SK-N-SH treated with all-trans-retinoic acid at 6 μM for 48 hours (cell line): Measurements from ENCODE around the gene ARVCF.

Source experiments
- OSR1 ChIP-seq: fragments of 250-450 bp; sonication (Bioruptor Pico); IDR thresholded peaks from 2 replicates; pipeline ENCODE4 v1.8.0; 2022; ENCODE audit warnings: moderate library complexity, mild to moderate bottlenecking, inconsistent platforms
- PPARA ChIP-seq: fragments of 250-450 bp; sonication (Bioruptor Pico); IDR thresholded peaks from 2 replicates; pipeline ENCODE4 v1.5.0; 2020; ENCODE audit warnings: mild to moderate bottlenecking, borderline replicate concordance
- RARB ChIP-seq: fragments of 250-450 bp; sonication (Bioruptor Pico); IDR thresholded peaks from 2 replicates; pipeline ENCODE4 v1.8.0; 2021; ENCODE audit warnings: mild to moderate bottlenecking, moderate library complexity
- ZC3H10 ChIP-seq: fragments of 250-450 bp; sonication (Bioruptor Pico); IDR thresholded peaks from 2 replicates; pipeline ENCODE4 v1.5.1; 2021; ENCODE audit warnings: mild to moderate bottlenecking, moderate library complexity
- ZFP30 ChIP-seq: fragments of 450-650 bp; formaldehyde crosslinking; IDR thresholded peaks from 2 replicates; pipeline ENCODE4 v1.5.0; 2022; ENCODE audit warnings: mild to moderate bottlenecking, moderate library complexity
- ZNF8 ChIP-seq: fragments of 450-650 bp; formaldehyde crosslinking; IDR thresholded peaks from 2 replicates; pipeline ENCODE4 v1.5.0; 2020; ENCODE audit warnings: mild to moderate bottlenecking, moderate library complexity
- TF ChIP-seq, protein P1 (sequence below): fragments of 250-450 bp; sonication (Bioruptor Pico); IDR thresholded peaks from 2 replicates; pipeline ENCODE4 v1.8.0; 2020; ENCODE audit warnings: mild to moderate bottlenecking, moderate library complexity, borderline replicate concordance
- TF ChIP-seq, protein P2 (sequence below): fragments of 250-450 bp; sonication (Bioruptor Pico); IDR thresholded peaks from 2 replicates; pipeline ENCODE4 v1.5.1; 2021; ENCODE audit warnings: mild to moderate bottlenecking, moderate library complexity
- TF ChIP-seq, protein P3 (sequence below): fragments of 250-450 bp; sonication (Bioruptor Pico); IDR thresholded peaks from 2 replicates; pipeline ENCODE4 v1.5.0; 2020; ENCODE audit warnings: mild to moderate bottlenecking, moderate library complexity

DNA sequence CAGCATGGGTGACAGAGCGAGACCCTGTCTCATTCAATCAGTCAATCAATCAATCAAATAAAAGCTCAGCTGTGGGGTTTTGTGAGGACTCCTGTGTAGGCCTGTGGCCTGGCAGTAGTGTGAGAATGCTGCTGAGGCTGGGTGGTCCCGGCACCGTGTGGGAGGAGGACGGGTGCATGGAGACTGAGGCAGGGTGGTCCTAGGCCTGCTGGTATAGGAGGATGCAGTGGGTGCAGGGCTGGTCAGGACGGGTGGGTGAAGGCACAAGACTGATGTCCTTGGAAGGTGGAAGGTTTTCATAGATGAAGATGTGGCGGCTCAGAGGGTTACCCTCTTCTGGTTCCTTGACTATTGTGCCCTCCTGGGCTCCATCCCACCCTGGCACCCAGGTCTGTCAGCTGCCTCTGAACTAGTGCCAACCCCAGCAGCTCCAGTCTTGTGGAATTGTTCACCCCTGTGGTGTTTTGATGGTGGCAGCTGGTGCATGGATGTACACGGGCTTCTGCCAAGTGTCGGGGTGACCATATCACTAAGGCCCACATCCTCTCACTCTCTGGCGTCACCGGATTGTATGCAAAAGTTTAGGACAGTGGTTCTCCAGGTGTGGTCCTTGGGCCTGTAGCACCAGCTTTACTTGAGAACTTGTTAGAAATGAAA lies 28.0 kb upstream of the ARVCF start:
- TF ChIP-seq OSR1 = no peak
- TF ChIP-seq, protein P1, sequence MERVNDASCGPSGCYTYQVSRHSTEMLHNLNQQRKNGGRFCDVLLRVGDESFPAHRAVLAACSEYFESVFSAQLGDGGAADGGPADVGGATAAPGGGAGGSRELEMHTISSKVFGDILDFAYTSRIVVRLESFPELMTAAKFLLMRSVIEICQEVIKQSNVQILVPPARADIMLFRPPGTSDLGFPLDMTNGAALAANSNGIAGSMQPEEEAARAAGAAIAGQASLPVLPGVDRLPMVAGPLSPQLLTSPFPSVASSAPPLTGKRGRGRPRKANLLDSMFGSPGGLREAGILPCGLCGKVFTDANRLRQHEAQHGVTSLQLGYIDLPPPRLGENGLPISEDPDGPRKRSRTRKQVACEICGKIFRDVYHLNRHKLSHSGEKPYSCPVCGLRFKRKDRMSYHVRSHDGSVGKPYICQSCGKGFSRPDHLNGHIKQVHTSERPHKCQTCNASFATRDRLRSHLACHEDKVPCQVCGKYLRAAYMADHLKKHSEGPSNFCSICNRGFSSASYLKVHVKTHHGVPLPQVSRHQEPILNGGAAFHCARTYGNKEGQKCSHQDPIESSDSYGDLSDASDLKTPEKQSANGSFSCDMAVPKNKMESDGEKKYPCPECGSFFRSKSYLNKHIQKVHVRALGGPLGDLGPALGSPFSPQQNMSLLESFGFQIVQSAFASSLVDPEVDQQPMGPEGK (CRISPR knock-in tag) = no peak
- TF ChIP-seq ZNF8 (CRISPR knock-in tag) = no peak
- TF ChIP-seq PPARA (CRISPR knock-in tag) = no peak
- TF ChIP-seq, protein P2, sequence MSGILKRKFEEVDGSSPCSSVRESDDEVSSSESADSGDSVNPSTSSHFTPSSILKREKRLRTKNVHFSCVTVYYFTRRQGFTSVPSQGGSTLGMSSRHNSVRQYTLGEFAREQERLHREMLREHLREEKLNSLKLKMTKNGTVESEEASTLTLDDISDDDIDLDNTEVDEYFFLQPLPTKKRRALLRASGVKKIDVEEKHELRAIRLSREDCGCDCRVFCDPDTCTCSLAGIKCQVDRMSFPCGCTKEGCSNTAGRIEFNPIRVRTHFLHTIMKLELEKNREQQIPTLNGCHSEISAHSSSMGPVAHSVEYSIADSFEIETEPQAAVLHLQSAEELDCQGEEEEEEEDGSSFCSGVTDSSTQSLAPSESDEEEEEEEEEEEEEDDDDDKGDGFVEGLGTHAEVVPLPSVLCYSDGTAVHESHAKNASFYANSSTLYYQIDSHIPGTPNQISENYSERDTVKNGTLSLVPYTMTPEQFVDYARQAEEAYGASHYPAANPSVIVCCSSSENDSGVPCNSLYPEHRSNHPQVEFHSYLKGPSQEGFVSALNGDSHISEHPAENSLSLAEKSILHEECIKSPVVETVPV = no peak
- no peak for TF ChIP-seq ZC3H10 (CRISPR knock-in tag)
- no peak for TF ChIP-seq ZFP30 (CRISPR knock-in tag)
- TF ChIP-seq RARB (CRISPR knock-in tag) = no peak
- TF ChIP-seq, protein P3, sequence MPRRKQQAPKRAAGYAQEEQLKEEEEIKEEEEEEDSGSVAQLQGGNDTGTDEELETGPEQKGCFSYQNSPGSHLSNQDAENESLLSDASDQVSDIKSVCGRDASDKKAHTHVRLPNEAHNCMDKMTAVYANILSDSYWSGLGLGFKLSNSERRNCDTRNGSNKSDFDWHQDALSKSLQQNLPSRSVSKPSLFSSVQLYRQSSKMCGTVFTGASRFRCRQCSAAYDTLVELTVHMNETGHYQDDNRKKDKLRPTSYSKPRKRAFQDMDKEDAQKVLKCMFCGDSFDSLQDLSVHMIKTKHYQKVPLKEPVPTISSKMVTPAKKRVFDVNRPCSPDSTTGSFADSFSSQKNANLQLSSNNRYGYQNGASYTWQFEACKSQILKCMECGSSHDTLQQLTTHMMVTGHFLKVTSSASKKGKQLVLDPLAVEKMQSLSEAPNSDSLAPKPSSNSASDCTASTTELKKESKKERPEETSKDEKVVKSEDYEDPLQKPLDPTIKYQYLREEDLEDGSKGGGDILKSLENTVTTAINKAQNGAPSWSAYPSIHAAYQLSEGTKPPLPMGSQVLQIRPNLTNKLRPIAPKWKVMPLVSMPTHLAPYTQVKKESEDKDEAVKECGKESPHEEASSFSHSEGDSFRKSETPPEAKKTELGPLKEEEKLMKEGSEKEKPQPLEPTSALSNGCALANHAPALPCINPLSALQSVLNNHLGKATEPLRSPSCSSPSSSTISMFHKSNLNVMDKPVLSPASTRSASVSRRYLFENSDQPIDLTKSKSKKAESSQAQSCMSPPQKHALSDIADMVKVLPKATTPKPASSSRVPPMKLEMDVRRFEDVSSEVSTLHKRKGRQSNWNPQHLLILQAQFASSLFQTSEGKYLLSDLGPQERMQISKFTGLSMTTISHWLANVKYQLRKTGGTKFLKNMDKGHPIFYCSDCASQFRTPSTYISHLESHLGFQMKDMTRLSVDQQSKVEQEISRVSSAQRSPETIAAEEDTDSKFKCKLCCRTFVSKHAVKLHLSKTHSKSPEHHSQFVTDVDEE = no peak
